CD4-positive, alpha-beta T cell treated with Interleukin-4 for 4 hours (primary cell): ENCODE results near the gene PHTF2.
"Not testable (repeated sequence)": the region's sequence is repeated elsewhere in the genome, so short reads cannot be mapped to it uniquely, and the experiment has no call there.

Source experiments
- DNase-seq: peaks from one replicate; pipeline ENCODE4 v3.0.0-alpha.2; 2020

PHTF2 gene

DNA sequence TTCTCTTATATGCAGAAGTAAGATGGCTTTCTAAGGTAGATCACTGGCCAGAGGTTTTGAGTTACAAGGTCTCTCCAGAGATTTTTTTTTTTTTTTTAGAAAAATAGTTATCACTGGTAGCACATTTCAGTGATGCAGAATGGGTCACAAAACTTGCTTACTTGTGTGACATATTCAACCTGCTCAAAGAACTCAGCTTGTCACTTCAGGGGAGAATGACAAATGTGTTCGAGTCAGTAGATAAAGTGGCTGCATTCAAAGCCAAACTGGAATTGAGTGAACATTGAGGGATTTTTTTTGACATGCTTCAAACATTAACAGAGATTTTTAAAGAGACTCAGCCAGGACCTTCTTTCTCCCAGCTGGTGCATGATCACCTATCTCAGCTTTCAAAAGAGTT lies 33.4 kb downstream of the PHTF2 start:
- DNase-seq, result no peak

DNA sequence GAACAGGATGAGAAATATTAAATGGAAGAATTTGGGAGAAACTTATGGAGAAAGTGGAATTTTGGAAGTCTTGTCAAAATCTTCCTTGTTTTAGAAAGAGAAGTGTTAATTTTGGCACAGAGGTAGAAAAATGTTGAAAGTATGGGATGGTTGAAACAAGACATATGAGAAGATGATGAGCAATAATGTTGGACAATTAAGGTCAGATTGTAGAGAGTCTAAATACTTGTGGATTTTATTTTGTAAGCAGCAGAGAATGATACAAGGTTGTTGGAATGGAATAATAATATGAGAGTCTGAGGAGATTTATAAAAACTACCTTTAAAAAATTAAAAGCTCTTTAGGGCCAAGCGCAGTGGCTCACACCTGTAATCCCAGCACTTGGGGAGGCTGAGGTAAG lies 34.6 kb downstream of the PHTF2 start:
- no peak for DNase-seq

DNA sequence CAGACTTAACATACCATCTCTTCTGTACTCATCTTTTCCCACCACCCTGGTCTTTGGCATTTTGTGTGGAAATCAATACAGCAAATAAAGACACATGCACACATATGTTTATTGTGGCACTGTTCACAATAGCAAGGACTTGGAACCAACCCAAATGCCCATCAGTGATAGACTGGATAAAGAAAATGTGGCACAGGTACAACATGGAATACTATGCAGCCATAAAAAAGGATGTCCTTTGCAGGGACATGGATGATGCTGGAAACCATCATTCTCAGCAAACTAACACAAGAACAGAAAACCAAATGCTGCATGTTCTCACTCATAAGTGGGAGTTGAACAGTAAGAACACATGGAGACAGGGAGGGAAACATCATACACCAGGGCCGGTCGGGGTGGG lies 37.9 kb downstream of the PHTF2 start:
- DNase-seq, result not testable (repeated sequence)

DNA sequence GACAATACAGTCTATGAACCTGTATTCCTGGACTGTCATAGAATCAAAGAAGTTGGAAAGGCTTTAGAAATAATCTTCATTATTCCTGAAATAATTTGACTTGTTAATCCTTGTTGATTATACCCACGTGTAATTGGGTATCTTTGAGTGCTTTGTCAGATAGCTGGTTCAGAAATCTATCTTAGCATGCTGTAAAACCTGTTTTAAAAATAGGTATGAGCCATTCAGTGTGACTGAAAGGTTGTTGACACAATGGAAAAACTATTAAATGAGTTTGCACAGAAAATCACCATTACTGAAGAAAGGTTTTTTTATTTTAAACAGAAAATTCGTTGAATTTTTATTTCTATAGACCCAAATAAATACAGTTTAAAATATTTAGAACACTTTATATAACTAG lies 38.7 kb downstream of the PHTF2 start:
- DNase-seq, result no peak

DNA sequence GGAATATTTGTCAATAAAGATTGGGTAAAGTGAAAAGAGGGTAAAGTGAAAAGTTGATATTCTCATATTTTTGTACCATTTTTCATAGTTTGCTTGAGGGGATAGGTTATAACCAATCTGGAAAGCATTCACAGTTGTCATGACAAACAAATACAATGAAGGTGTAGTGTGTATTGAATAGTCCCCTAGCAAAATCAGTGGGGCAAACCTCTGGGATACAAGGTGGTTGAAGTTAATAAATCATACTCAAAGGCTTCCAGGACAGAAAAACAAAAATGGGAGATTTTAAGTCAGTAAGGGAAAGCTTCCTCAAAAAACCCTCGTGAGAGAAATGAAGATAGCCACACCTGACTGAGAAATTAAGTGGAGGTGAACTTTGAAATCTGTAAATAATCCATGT lies 39.4 kb downstream of the PHTF2 start:
- DNase-seq, result no peak

DNA sequence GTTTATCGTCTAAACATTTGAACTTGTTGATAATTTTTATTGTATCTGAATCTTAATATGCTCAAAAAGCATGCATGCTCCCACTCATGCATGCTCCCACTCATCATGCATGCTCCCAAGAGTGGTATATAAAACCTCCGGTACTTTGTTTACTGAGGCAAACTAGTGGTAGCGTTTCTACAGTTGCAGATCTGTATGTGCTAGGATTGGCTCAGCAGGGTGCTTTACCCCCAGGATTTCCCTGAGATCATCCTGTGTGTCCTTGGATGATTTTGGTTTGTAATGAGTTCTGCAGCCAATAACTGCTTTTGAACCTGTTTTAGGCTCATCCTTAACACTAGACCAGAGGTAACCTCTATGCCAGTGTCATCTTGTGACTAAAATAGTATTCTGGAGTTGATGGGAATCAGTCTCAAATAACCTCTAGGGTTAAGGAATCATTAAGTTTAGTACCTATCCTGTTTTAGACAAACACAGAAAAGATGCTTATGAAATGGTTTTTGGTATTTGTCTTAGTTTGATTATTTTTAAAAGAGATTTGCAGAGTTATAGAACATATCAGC lies 40.4 kb downstream of the PHTF2 start:
- DNase-seq, result no peak

DNA sequence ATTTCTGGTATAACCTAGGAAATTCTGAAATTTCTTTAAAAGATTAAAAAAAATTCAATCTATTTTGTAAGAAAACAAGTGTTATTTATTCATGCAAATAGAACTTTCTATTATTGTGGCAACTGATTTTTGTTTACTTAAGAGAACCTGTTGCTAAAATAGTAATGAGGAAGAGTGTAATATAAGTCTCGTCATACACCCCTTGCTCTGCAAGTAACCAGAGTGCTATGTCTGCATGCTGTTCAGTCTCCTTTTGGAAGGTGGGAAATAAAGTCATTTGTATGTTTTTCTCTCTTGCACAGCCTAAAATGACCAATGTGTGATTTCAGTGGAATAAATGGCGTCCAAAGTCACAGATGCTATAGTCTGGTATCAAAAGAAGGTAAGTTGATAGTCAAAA lies 41.3 kb downstream of the PHTF2 start:
- no peak for DNase-seq

DNA sequence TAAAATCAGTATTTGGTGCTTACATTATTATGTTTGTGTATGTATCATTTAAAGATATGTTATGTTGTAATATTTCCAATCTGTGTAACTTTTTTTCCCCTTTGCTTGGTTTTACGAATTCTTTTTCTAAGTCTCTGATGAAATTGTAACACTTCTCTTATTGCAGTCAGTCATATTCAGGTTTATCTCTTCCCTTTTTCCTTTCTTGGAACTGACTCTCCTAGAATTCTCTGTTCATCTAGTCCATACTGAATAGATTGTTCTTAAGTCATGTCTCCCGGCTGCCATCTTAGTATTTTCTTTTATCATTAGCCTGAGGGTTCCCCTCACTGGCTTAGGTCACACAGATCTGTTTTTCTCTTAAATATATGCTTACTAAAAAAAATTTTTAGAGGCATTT lies 44.6 kb downstream of the PHTF2 start:
- DNase-seq, result no peak

DNA sequence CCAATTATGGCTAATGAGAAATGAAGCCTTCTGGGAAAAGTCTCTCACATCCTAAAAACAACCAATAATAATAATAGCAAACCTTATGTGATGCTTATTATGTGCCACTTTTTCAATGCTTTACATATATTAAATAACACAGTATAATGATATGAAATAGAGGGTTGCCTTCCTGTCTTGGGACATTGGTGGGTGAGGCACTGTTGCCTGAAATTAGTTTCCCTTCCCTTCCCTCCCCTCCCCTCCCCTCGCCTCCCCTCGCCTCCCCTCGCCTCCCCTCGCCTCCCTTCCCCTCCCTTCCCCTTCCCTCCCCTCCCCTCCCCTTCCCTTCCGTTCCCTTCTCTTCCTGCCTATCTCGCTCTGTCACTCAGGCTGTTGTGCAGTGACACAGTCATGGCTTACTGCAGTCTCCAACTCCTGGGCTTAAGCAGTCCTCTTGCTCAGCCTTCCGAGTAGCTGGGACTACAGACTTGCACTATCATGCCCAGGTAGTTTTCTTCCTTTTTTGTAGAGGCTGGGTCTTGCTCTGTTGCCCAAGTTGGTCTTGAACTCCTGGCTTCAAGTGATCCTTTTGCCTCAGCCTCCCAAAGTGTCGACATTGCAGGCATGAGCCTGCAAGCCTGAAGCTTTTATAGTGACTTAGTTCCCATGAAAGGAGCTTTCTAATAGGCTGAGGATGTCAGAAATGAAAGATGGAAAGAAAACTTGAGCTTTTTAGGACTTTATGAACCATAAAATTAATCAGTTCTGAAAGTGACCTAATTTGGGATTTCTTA lies 47.9 kb downstream of the PHTF2 start:
- DNase-seq, result no peak

DNA sequence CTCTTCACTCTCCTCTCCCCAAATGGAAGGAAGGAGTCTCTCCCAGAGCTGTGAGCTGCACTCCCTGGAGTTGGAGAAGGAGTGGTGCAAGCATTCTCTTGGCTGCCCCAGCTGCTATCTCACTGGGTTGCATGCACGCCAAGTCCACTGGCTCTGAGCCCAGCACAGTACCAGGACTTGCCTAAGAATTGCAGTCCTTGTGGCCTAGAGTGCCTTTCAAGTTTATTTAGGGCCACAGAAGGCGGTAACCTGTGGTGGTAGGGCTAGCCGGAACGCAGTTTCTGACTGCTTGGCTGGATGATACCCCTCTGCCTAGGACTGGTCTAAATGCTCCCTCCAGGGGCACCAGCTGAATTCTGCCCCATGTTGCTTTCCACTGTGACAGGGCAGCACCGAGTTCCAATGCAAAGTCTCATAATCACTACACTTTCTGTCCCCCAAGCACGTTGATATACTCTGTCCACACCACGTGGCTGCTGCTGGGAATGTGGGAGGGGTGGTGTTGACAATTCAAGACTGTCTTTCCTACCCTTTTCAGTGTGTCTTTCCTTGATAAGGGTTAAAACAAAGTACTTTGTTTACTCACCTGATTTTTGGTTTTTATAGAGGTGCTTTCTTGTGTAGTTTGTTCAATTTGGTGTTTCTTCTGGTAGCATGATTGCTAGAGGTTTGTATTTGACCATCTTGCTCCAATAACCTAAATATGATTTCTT lies 57.0 kb downstream of the PHTF2 start:
- DNase-seq, result no peak

DNA sequence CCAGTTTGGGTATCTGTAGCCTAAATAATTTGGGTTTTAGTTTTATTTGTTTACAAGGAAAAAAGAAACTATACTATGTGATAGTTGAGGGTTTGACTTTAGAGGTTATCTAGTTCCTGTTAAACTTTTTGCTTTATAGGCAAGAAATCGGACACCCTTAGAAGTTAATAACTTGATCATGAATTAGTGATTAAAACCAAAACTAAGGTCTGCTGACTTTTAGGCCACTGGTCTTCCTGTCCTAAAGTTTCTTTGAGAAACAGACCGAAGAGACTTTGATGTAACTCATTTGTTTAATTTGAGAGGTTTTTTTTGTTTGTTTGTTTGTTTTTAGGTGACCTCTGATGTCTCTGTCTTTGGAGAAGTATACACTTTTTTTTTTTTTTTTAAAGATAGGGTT lies 59.7 kb downstream of the PHTF2 start:
- DNase-seq, result no peak

DNA sequence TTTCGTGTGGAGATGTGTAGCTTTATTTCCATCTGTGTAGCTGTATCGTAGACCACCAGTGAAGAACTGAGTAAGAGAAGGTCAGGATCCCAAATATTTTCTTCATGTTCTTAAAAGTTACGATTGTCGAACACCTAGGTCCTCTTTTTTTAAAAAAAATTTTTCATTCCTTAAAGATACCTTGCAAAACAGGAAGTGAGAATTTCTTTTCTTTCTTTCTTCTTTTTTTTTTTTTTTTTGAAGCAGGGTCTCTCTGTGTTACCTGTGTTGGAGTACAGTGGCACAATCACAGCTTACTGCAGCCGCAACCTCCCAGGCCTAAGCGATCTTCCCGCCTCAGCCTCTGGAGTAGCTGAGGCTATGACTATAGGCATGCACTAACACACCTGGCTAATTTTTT lies 60.8 kb downstream of the PHTF2 start:
- no peak for DNase-seq

DNA sequence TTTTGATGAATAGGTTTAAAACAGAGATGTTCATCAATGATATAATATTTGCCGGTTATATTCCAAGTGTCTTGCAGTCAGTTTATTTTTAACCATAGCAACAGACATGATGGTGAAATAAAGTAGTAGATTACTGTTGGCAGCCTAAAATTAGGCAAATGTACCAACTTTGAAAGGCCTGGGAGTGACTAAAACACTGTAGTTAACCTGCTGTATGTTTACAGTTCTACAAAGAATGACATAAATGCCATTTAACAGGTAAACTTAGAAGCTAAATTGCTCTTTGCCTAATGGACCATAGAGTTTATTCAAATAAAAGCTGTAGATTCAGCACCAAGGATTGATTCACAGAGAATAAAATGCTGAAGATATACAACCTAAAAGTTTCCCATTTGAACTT lies 64.1 kb downstream of the PHTF2 start:
- no peak for DNase-seq

DNA sequence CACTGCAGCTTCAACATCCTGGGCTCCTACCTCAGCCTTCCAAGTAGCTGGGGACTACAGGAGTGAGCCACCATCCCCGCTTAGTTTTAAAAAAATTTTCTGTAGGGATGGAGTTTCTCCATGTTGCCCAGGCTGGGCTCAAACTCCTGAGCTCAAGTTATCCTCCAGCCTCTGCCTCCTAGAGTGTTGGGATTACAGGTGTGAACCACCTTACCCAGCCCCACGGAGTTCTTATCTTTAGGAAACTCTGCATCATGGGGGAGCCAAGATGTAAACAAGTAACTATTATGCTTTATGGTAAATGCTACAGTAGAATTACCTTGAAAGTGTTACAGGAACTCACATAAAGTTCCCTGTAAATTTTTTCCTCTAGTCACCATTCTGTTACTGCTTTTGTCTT lies 65.3 kb downstream of the PHTF2 start:
- DNase-seq, result no peak

DNA sequence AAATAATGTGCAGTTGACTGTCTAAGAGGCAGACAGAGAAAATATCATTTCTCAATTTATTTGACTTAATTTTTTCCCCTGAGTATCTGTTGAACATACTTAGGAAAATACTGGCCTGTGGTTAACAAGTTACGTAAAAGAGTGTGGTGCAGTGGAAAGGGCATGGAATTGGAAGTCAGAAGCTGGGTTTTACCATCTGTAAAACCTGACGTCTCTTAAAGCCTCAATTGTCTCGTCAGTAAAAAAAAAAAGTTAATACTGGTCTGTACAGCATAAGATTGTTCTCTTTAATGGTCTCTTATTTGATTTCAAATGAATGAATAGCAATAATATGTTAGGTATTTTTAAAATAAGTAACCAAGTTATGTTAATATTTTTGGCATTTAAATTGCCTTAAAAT lies 67.8 kb downstream of the PHTF2 start:
- no peak for DNase-seq

DNA sequence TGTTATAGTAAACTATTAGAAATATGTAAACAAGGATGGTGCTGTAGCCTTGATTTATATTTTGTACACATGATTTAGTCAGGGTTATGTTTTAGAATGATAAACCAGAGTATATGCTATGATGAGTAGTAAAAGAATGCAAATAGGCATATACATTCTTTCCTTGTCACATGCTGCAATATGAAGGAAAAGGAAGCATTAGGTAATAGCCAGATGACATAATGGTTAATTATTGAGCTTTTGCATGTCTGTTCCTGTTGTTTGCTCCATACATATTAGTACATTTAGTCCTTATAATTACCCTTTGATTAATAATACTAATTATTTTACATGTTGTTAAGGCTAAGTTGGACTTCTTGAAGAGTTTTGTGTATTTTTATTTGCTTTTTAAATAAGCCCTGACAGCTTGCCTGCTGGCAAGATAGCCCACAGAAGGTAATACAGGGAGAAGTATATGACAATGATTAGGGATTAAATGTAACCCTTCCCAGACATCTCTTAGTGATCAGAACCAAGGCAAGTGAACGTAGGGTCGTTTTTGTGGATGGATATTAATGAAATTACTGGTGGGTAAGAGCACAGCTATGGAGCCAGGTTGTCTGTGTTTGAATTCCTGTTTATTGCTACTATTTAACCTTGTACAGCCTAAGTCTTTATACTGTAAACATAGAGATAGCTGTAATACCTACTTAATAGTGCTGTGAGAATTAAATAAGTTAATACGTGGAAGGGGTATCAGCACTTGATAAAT lies 68.4 kb downstream of the PHTF2 start:
- DNase-seq, result no peak

DNA sequence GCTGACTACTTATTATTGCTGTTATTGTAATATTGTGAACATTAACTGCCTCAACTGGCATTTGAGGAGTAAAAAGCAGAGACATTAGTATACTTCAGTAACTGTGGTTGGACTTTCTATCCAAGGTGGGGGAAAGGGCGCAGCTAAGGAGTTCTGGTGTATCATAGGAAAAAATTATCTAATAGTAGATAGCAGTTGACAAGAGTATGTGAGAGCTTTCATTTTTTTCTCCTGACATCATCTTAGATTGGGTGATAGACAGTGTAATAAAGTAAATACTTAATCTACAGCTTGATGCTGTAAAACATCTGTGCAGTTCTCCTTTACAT lies 68.9 kb downstream of the PHTF2 start:
- no peak for DNase-seq

DNA sequence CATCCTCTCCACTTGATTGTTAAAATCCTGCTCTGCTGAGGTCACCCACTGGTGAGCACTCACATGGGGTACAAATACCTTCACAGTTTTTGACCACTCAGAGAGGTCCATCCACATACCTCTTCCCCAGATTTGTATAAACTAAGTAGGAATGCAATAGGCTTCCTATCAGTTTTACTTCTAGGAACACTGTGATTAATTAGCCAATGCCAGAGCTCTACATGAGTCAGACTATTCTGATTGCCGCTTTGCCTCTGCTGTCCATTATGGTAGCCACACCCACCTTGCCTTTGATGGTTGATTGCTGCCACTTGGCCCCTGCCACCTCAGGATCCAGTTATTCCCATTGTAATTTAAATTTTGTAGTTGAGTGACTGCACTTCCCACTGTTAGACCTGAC lies 73.7 kb downstream of the PHTF2 start:
- DNase-seq, result not testable (repeated sequence)

DNA sequence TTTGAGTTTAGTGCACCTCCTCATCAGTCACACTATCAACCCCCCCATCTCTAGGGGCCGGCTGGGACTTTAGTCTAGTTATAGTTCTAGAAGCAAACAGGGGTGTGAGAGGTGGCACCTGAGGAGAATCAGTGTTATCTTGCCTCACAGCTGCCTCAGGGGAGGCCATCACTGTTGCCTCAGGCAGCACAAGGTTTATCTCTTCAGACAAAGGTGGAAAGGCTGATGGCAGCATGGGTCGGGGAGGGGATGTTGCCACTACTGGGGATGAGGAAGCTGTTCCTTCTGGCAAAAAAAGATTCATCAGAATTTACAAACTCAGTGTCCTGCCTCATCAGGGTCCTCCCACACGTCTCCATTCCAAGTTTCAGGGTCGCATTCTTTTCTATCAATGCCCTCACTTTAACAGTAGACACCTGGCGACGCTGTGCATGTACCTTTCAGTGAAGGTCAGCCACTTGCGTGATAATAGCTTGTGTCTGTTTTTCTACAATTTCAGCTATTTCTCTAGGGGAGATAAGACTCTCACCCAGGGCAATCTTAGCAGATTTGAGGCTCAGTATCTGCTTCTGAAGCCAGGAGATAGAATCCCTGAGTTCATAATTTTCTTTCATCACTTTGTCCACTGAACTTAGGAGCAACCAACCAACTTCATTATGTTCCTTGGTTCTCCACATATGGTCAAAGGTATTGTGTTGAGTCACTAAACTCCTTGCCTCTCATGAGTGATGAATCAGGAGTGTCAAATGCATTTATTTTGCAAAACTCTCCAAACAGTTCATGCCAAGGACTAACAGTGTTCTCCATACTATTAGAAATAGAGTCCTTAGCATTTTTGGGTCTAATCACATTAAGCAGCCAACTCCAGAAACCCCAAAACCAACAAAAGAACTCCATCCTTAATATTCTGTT lies 75.1 kb downstream of the PHTF2 start:
- DNase-seq, result not testable (repeated sequence)

DNA sequence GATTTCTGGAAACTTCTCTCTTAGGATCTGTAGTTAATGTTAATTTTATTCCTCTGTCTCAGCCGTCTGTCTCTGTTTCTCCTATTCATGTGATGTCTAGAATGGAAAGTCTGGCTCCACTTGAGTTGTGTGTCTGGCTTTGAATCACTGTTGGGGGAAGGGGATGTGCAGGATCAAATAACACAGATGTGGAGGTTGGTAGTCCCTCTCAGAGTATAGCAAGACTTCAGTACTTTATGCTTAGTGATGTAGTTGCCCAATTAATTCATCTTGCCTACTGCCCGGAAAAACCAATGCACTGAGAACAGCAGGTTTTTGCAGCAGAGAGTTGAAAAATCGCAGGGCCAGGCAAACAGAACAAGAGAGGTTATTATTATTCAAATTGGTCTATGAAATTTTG lies 79.2 kb downstream of the PHTF2 start:
- no peak for DNase-seq

DNA sequence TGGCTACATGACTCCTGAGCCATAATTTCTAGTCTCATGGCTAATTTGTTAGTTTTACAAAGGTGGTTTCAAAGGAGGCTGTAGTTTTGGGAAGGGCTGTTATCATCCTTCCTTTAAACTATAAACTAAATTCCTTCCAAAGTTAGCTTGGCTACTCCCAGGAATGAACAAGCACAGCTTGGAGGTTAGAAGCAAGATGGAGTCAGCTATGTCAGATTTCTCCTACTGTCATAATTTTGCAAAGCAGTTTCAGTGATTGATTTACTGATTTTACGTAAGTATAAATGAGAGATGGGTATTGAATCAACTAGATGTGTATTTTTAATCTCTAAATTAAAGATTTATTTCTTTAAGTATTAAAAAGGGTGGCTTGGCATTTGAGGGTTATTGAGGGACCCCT lies 79.9 kb downstream of the PHTF2 start:
- no peak for DNase-seq

DNA sequence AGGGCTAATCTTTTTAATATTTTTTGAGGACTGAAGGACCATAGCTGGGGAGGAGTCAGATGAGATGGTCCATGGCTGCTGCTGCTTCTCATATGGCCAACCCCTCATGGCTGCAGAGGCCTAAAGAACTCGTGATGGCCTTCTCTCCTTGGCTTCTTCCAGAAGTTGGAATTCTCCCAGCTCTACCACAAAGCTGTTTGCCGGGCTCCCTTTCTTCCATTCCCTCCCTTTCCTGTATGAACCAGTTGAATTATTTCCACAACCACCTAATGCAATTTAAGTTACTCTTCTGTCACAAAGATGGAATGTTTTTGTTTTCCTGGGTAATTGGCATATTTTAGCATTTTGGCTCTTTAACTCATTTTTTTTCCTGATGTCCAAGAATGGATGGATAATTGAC lies 80.7 kb downstream of the PHTF2 start:
- no peak for DNase-seq

DNA sequence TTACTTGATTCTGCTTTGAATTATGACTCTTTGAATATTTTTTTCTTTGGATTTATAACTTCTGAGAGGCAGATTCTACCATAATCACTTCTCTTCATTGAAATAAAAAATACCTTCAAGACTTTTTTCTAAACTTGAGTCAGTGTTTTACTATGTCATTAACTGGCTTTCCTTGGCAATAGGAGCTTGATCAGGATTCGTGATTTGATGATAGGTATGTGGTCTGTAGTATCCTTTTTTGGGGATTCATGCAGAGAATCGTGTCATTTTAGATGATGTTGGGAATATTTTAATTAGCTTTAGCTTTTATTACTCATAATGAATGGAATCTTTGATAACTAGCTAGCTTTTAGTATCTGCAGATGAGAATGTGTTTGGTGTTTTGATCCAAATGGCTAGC lies 83.3 kb downstream of the PHTF2 start:
- DNase-seq, result no peak
